Endothelial cell of umbilical vein (primary cell): Measurements from ENCODE around the gene SARS2. TPM values are rescaled to one million over a fixed set of nuclear protein-coding genes. Genes with fewer than 3 reads are reported as not detected.

Experiments used
- BruUV-seq: library from RNA; stranded (reverse); fragments of 400-500 nt; replicated peaks from 2 replicates; lab custom pipeline; 2021; lab: Mats Ljungman, UMichigan
- CTCF ChIA-PET: fragments of 300-600, 350-600 bp; sonication (Branson Sonifier 250); formaldehyde crosslinking; loops from one replicate; lab custom pipeline; 2021; ENCODE audit warnings: antibody characterized with exemption, inconsistent platforms; lab: Charles Lee
- POLR2A ChIA-PET: fragments of 300-600, 350-600 bp; sonication (Branson Sonifier 250); formaldehyde crosslinking; loops from one replicate; lab custom pipeline; 2021; ENCODE audit warnings: antibody characterized with exemption, inconsistent platforms; lab: Charles Lee
- DNase-seq: peaks from one replicate; pipeline ENCODE4 v3.0.0-alpha.2; 2011; ENCODE audit warnings: low read depth, low spot score
- FAIRE-seq: peaks from 2 replicates; lab custom pipeline; 2011; peaks lifted over from hg19 to GRCh38; lab: Jason Lieb, UNC
- H2AFZ ChIP-seq: 2 replicates; pipeline ENCODE4 v1.6.0; 2012; ENCODE audit warnings: low read depth, low read length, control low read depth, inconsistent platforms
- H3K27ac ChIP-seq: 2 replicates; pipeline ENCODE4 v1.5.1; 2011; ENCODE audit warnings: low read depth, mild to moderate bottlenecking, control low read depth, low read length, moderate library complexity; ENCODE audit not compliant: insufficient read depth
- H3K27me3 ChIP-seq, 2 experiments: 2 replicates each; pipeline versions ENCODE4 v1.6.0 to v1.6.1; 2011; ENCODE audit warnings: low read length in 2 of 2, mixed read lengths in 1 of 2; ENCODE audit not compliant: control insufficient read depth in 2 of 2, insufficient read depth in 2 of 2
- H3K36me3 ChIP-seq, 2 experiments: 2 replicates in 1 of 2; 3 replicates in 1 of 2; pipeline ENCODE4 v1.5.1; 2011; ENCODE audit warnings: low read length in 2 of 2, mild to moderate bottlenecking in 1 of 2, moderate library complexity in 1 of 2; ENCODE audit not compliant: control insufficient read depth in 2 of 2, insufficient read depth in 2 of 2; ENCODE audit errors: extremely low read depth in 1 of 2
- H3K4me1 ChIP-seq: 3 replicates; pipeline ENCODE4 v1.5.1; 2011; ENCODE audit warnings: mild to moderate bottlenecking, low read length; ENCODE audit not compliant: control insufficient read depth, insufficient read depth; ENCODE audit errors: extremely low read depth
- H3K4me2 ChIP-seq: 2 replicates; pipeline ENCODE4 v1.6.1; 2011; ENCODE audit warnings: low read length, control low read depth, mixed read lengths; ENCODE audit not compliant: insufficient read depth
- H3K4me3 ChIP-seq, 3 experiments: fragments of 200-600 bp in 1 of 3; sonication (generic), shearing (Covaris generic) in 1 of 3; replicated peaks in 1 of 3; 2 replicates each; pipeline ENCODE4 v1.5.1; 2011 to 2016; ENCODE audit warnings: control low read depth in 3 of 3, low read length in 3 of 3, mild to moderate bottlenecking in 2 of 3, inconsistent platforms in 1 of 3, low read depth in 1 of 3, moderate library complexity in 1 of 3; ENCODE audit not compliant: insufficient read depth in 1 of 3
- H3K79me2 ChIP-seq: 2 replicates; pipeline ENCODE4 v1.6.0; 2012; ENCODE audit warnings: low read length, inconsistent platforms; ENCODE audit not compliant: control insufficient read depth, insufficient read depth
- H3K9ac ChIP-seq: replicated peaks from 2 replicates; pipeline ENCODE3; 2011; ENCODE audit warnings: low read length, control low read depth; ENCODE audit not compliant: insufficient read depth; ENCODE audit errors: extremely low read depth
- H3K9me1 ChIP-seq: replicated peaks from 3 replicates; pipeline ENCODE4 v1.6.0; 2011; ENCODE audit warnings: mild to moderate bottlenecking, low read length; ENCODE audit not compliant: control insufficient read depth, insufficient read depth; ENCODE audit errors: extremely low read depth
- H3K9me3 ChIP-seq: replicated peaks from 2 replicates; pipeline ENCODE4 v1.5.1; 2012; ENCODE audit warnings: low read length, inconsistent platforms; ENCODE audit not compliant: control insufficient read depth, insufficient read depth
- H4K20me1 ChIP-seq: replicated peaks from 2 replicates; pipeline ENCODE3; 2011; ENCODE audit warnings: mild to moderate bottlenecking, low read length; ENCODE audit not compliant: control insufficient read depth, insufficient read depth; ENCODE audit errors: extremely low read depth
- CTCF ChIP-seq, 2 donors: IDR thresholded peaks; 1 replicate in 1 of 2; 2 replicates in 1 of 2; pipeline ENCODE4 v1.5.1; 2011; ENCODE audit warnings: low read length in 2 of 2, mild to moderate bottlenecking in 2 of 2, moderate library complexity in 2 of 2, control low read depth in 1 of 2, inconsistent platforms in 1 of 2, low read depth in 1 of 2; ENCODE audit not compliant: insufficient read depth in 1 of 2; ENCODE audit errors: extremely low read depth in 1 of 2
- EZH2 ChIP-seq: IDR thresholded peaks from 2 replicates; pipeline ENCODE4 v1.6.1; 2012; ENCODE audit warnings: borderline replicate concordance, low read depth, mild to moderate bottlenecking, moderate library complexity, low read length, inconsistent platforms; ENCODE audit not compliant: severe bottlenecking
- FOS ChIP-seq: IDR thresholded peaks from 2 replicates; pipeline ENCODE4 v1.6.1; 2011; ENCODE audit warnings: mild to moderate bottlenecking, low read length, moderate library complexity, borderline replicate concordance; ENCODE audit not compliant: insufficient read depth
- GATA2 ChIP-seq: IDR thresholded peaks from 2 replicates; pipeline ENCODE4 v1.7.0; 2011; ENCODE audit warnings: low read depth, mild to moderate bottlenecking, moderate library complexity, mixed read lengths, low read length; ENCODE audit not compliant: insufficient read length, insufficient read depth
- JUN ChIP-seq: IDR thresholded peaks from 2 replicates; pipeline ENCODE4 v1.6.1; 2011; ENCODE audit warnings: borderline replicate concordance, low read depth; ENCODE audit not compliant: insufficient read length, insufficient read depth
- MAX ChIP-seq: IDR thresholded peaks from 2 replicates; pipeline ENCODE4 v1.6.1; 2011; ENCODE audit not compliant: insufficient read depth, insufficient read length
- MYC ChIP-seq: IDR thresholded peaks from one replicate; pipeline ENCODE4 v1.6.1; 2011; ENCODE audit warnings: mild to moderate bottlenecking, low read depth, low read length
- POLR2A ChIP-seq: IDR thresholded peaks from 2 replicates; pipeline ENCODE4 v1.6.1; 2012; ENCODE audit warnings: low read depth, mild to moderate bottlenecking, control low read depth, low read length
- POLR2AphosphoS5 ChIP-seq: IDR thresholded peaks from 2 replicates; pipeline ENCODE4 v1.6.1; 2012; ENCODE audit warnings: low read depth, mild to moderate bottlenecking, control low read depth, low read length, moderate library complexity; ENCODE audit not compliant: insufficient read depth
- dilution Hi-C: fragments of 300-500 bp; cut with MboI; formaldehyde crosslinking; loops from one replicate; pipeline ENCODE4 v1.15.0; 2019; ENCODE audit warnings: low sequenced_read_pairs; ENCODE audit not compliant: extremely low pct_ligation_motif_present
- intact Hi-C: fragments of 100-400 bp; cut with micrococcal nuclease; formaldehyde crosslinking; loops from one replicate; pipeline ENCODE4 v1.10.0; 2022
- polyA plus RNA-seq, 4 experiments: library from polyadenylated mRNA; depleted of rRNA in 3 of 4; stranded (reverse) in 3 of 4; unstranded in 1 of 4; fragments of >200 nt; gene quantifications; 2 replicates each; pipeline versions ENCODE4 v1.2.1 to v1.2.3, GENCODE V29; 2011 to 2012; ENCODE audit warnings: missing spikeins in 1 of 4
- total RNA-seq: library from RNA; stranded (reverse); gene quantifications from 2 replicates; pipeline ENCODE4 v1.2.3, GENCODE V29; 2021

SARS2 gene
- total and polyA plus RNA-seq, 2 donors (not counting 3 experiments of a cell fraction or from before 2014, with no cell fraction given), result 40.3 to 43.7 TPM

- BruUV-seq, result no TSS peak
- peaks cover 14% of the 10 kb centered on the region for H3K4me1 ChIP-seq
- H3K4me3 ChIP-seq, result no peak overlapping the region
- dilution Hi-C loops, result no loop called here
- no peak for DNase-seq
- no peaks in the 10 kb centered on the region for H3K36me3 ChIP-seq
- H3K27ac ChIP-seq, result no peak overlapping the region
- intact Hi-C loops, result no loop called here
- ChIA-PET POLR2A (no interaction called here), CTCF (interaction anchor here (1.0 to 4.5 kb wide), 4 partner anchors 11 to 16 kb away, joined by 3 to 39 read pairs (median 6); no protein-coding TSS in a partner anchor)
- peak overlapping the region; percentile 34 for H2AFZ ChIP-seq
- no peaks in the 10 kb centered on the region for H3K9me3 ChIP-seq
- H3K9ac ChIP-seq, result no peak overlapping the region
- TF ChIP-seq MAX (no peak), MYC (no peak), POLR2AphosphoS5 (no peak), CTCF (IDR thresholded peaks at IDR 0.05; ENCODE audit: extremely low read depth in 1 of 2, insufficient read depth in 1 of 2, low read depth in 1 of 2, low read length in 2 of 2) (no peak), EZH2 (no peak), GATA2 (no peak), FOS (no peak), POLR2A (no peak), JUN (no peak)
- H3K79me2 ChIP-seq, result peaks cover 5% of the 10 kb centered on the region
- H4K20me1 ChIP-seq, result no peaks in the 10 kb centered on the region
- no peaks in the 10 kb centered on the region for H3K27me3 ChIP-seq
- no peak for FAIRE-seq
- H3K9me1 ChIP-seq, result no peaks in the 10 kb centered on the region
- H3K4me2 ChIP-seq, result no peak overlapping the region
Measured at GRCh38 chr19:38978326-38978689, 47.7 kb upstream of the SARS2 start.
